ENCODE results near the gene GAL3ST2. TPM values are rescaled to one million over a fixed set of nuclear protein-coding genes. Genes with fewer than 3 reads are reported as not detected.
"Not testable (repeated sequence)": the region's sequence is repeated elsewhere in the genome, so short reads cannot be mapped to it uniquely, and the experiment has no call there.

Gene GAL3ST2
- total RNA-seq, 4 donors from 2014 or later, result 50.8 to 364 (median 76.0) TPM

- H3K4me1 ChIP-seq, result peaks cover 4 to 21% (median 12%) of the 10 kb centered on the region in 4 donors
- 51% methylated on average over 16 of the region's 16 CpGs; no CpG with 5 or more reads in 1 of the 2 donors for WGBS, 2 donors (ENCODE audit: low coverage in 1 of 2)
- H3K4me3 ChIP-seq, result no peak overlapping the region
- peak; percentile 34 for DNase-seq
- intact Hi-C loops (cut with DNase I; ENCODE audit: low total_unique reads), result no loop called here
- no peaks in the 10 kb centered on the region for H3K36me3 ChIP-seq
- TF ChIP-seq POLR2A (IDR thresholded peaks at IDR 0.05) (no peak), POLR2AphosphoS5 (IDR thresholded peaks at IDR 0.05) (no peak), CTCF (IDR thresholded peaks at IDR 0.05) (no peak), EP300 (IDR thresholded peaks at IDR 0.05; ENCODE audit: low read depth) (no peak)
- H3K27ac ChIP-seq, result peak overlapping the region in 1 of 4 donors; percentile 2
- in situ Hi-C loops (cut with MboI; ENCODE audit: low pct_ligation_motif_present in 1 of 4, low pct_unique_long_range_greater_than_20kb in 1 of 4, low sequenced_read_pairs in 3 of 4), result no loop called here
- H3K9me3 ChIP-seq, result no peaks in the 10 kb centered on the region
- peaks cover 3% of the 10 kb centered on the region for H3K27me3 ChIP-seq
Observed at GRCh38 chr2:241817126-241817820, 40.7 kb downstream of the GAL3ST2 start.

- in situ Hi-C loops (cut with MboI; ENCODE audit: low pct_ligation_motif_present in 1 of 4, low pct_unique_long_range_greater_than_20kb in 1 of 4, low sequenced_read_pairs in 3 of 4); H3K27me3 ChIP-seq; H3K4me3 ChIP-seq; H3K9me3 ChIP-seq; H3K36me3 ChIP-seq; DNase-seq; intact Hi-C loops (cut with DNase I; ENCODE audit: low total_unique reads): not testable (repeated sequence)
- 60 to 64% methylated on average over 9 to 10 of the region's 10 CpGs for WGBS, 2 donors (ENCODE audit: low coverage in 1 of 2)
- Histone ChIP-seq H3K27ac (peak overlapping the region in 1 of 4 donors; percentile 2), H3K4me1 (peaks cover 4 to 21% (median 12%) of the 10 kb centered on the region in 4 donors)
Observed at GRCh38 chr2:241817821-241818215, 41.2 kb downstream of the GAL3ST2 start.

GRCh38 chr2:241818229-241818942 lies 41.8 kb downstream of the GAL3ST2 start:
- Histone ChIP-seq H3K4me1 (peaks cover 4 to 21% (median 12%) of the 10 kb centered on the region in 4 donors), H3K4me3 (no peak overlapping the region), H3K27ac (no peak overlapping the region), H3K27me3 (peaks cover 3% of the 10 kb centered on the region), H3K36me3 (no peaks in the 10 kb centered on the region), H3K9me3 (no peaks in the 10 kb centered on the region)
- DNase-seq, result peak; percentile 9
- in situ Hi-C loops (cut with MboI; ENCODE audit: low pct_ligation_motif_present in 1 of 4, low pct_unique_long_range_greater_than_20kb in 1 of 4, low sequenced_read_pairs in 3 of 4) (no loop called here), intact Hi-C loops (cut with DNase I; ENCODE audit: low total_unique reads) (no loop called here)
- no peak for TF ChIP-seq POLR2AphosphoS5 (IDR thresholded peaks at IDR 0.05)
- no peak for TF ChIP-seq CTCF (IDR thresholded peaks at IDR 0.05)
- no peak for TF ChIP-seq EP300 (IDR thresholded peaks at IDR 0.05; ENCODE audit: low read depth)
- no peak for TF ChIP-seq POLR2A (IDR thresholded peaks at IDR 0.05)
- 47% methylated on average over 23 of the region's 25 CpGs; no CpG with 5 or more reads in 1 of the 2 donors for WGBS, 2 donors (ENCODE audit: low coverage in 1 of 2)

GRCh38 chr2:241818943-241819270 lies 42.3 kb downstream of the GAL3ST2 start:
- intact Hi-C loops (cut with DNase I; ENCODE audit: low total_unique reads) (no loop called here), in situ Hi-C loops (cut with MboI; ENCODE audit: low pct_ligation_motif_present in 1 of 4, low pct_unique_long_range_greater_than_20kb in 1 of 4, low sequenced_read_pairs in 3 of 4) (no loop called here)
- H3K27ac ChIP-seq, result no peak overlapping the region
- H3K27me3 ChIP-seq, result peaks cover 3% of the 10 kb centered on the region
- H3K4me1 ChIP-seq, result peaks cover 4 to 21% (median 12%) of the 10 kb centered on the region in 4 donors
- TF ChIP-seq POLR2AphosphoS5 (IDR thresholded peaks at IDR 0.05) (peak in 1 of 3 donors; percentile 13), CTCF (IDR thresholded peaks at IDR 0.05) (no peak)
- no peak overlapping the region for H3K4me3 ChIP-seq
- no peaks in the 10 kb centered on the region for H3K9me3 ChIP-seq
- 49% methylated on average over 10 of the region's 10 CpGs; no CpG with 5 or more reads in 1 of the 2 donors for WGBS, 2 donors (ENCODE audit: low coverage in 1 of 2)
- DNase-seq, result peak; percentile 72
- no peaks in the 10 kb centered on the region for H3K36me3 ChIP-seq

- intact Hi-C loops (cut with DNase I; ENCODE audit: low total_unique reads), result not testable (repeated sequence)
Observed at GRCh38 chr2:241819947-241820624, 43.5 kb downstream of the GAL3ST2 start.

More at GRCh38 chr2:241819947-241820624, 43.5 kb downstream of the GAL3ST2 start:
- H3K36me3 ChIP-seq; H3K27me3 ChIP-seq; H3K9me3 ChIP-seq; H3K27ac ChIP-seq; H3K4me3 ChIP-seq; in situ Hi-C loops (cut with MboI; ENCODE audit: low pct_ligation_motif_present in 1 of 4, low pct_unique_long_range_greater_than_20kb in 1 of 4, low sequenced_read_pairs in 3 of 4); DNase-seq: not testable (repeated sequence)
- WGBS, 2 donors (ENCODE audit: low coverage in 1 of 2), result 35 to 80% methylated on average over 8 to 26 of the region's 27 CpGs
- peaks cover 4 to 21% (median 12%) of the 10 kb centered on the region in 4 donors for H3K4me1 ChIP-seq
